ENCODE results near the gene ACP4. TPM values are rescaled to one million over a fixed set of nuclear protein-coding genes. Genes with fewer than 3 reads are reported as not detected.
"Not testable (repeated sequence)": the region's sequence is repeated elsewhere in the genome, so short reads cannot be mapped to it uniquely, and the experiment has no call there.

The ACP4 gene
- total and polyA plus RNA-seq, 2 experiments from 2014 or later: not detected

- TF ChIP-seq, protein P1, sequence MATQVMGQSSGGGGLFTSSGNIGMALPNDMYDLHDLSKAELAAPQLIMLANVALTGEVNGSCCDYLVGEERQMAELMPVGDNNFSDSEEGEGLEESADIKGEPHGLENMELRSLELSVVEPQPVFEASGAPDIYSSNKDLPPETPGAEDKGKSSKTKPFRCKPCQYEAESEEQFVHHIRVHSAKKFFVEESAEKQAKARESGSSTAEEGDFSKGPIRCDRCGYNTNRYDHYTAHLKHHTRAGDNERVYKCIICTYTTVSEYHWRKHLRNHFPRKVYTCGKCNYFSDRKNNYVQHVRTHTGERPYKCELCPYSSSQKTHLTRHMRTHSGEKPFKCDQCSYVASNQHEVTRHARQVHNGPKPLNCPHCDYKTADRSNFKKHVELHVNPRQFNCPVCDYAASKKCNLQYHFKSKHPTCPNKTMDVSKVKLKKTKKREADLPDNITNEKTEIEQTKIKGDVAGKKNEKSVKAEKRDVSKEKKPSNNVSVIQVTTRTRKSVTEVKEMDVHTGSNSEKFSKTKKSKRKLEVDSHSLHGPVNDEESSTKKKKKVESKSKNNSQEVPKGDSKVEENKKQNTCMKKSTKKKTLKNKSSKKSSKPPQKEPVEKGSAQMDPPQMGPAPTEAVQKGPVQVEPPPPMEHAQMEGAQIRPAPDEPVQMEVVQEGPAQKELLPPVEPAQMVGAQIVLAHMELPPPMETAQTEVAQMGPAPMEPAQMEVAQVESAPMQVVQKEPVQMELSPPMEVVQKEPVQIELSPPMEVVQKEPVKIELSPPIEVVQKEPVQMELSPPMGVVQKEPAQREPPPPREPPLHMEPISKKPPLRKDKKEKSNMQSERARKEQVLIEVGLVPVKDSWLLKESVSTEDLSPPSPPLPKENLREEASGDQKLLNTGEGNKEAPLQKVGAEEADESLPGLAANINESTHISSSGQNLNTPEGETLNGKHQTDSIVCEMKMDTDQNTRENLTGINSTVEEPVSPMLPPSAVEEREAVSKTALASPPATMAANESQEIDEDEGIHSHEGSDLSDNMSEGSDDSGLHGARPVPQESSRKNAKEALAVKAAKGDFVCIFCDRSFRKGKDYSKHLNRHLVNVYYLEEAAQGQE (IDR thresholded peaks at IDR 0.05; ENCODE audit: unreplicated experiment): no peak
- no peak for TF ChIP-seq STAT1 (IDR thresholded peaks at IDR 0.05; ENCODE audit: unreplicated experiment)
- TF ChIP-seq, protein P2, sequence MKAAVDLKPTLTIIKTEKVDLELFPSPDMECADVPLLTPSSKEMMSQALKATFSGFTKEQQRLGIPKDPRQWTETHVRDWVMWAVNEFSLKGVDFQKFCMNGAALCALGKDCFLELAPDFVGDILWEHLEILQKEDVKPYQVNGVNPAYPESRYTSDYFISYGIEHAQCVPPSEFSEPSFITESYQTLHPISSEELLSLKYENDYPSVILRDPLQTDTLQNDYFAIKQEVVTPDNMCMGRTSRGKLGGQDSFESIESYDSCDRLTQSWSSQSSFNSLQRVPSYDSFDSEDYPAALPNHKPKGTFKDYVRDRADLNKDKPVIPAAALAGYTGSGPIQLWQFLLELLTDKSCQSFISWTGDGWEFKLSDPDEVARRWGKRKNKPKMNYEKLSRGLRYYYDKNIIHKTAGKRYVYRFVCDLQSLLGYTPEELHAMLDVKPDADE (IDR thresholded peaks at IDR 0.05): no peak
- TF ChIP-seq EZH2 (IDR thresholded peaks at IDR 0.05; ENCODE audit: low read depth, unreplicated experiment): no peak
Observed at GRCh38 chr19:50768277-50768676, 21.9 kb upstream of the ACP4 start (continued).

DNA sequence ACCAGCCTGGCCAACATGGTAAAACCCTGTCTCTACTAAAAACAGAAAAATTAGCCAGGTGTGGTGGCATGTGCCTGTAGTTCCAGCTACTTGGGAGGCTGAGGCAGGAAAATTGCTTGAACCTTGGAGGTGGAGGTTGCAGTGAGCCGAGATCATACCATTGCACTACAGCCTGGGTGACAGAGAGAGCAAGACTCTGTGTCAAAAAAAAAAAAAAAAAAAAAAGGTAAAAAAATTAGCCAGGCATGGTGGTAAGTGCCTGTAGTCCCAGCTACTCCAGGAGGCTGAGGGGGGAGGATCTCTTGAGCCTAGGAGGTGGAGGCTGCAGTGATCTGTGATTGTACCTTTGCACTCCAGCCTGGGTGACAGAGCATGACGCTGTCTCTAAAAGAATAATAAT, 20.1 kb upstream of the ACP4 start, which contains the start of gene GPR32:
Gene GPR32 (plus strand): TSS at position 301 of the 400 bp plus-strand sequence. CDS start 137 bp downstream, outside the sequence.
- not testable (repeated sequence) for H4K20me1 ChIP-seq (replicated peaks; ENCODE audit: insufficient read depth); H3K4me3 Mint-ChIP-seq; H3K4me1 ChIP-seq (ENCODE audit: insufficient read depth); H3F3A ChIP-seq (replicated peaks; ENCODE audit: low read depth); H3K4me3 ChIP-seq; H3K79me2 ChIP-seq (replicated peaks; ENCODE audit: insufficient read depth); H3K4me2 ChIP-seq; ATAC-seq; H2AFZ ChIP-seq; H3K27ac Mint-ChIP-seq; H3K9me2 ChIP-seq (ENCODE audit: insufficient read depth); DNase-seq (ENCODE audit: low spot score); H3K36me3 ChIP-seq (ENCODE audit: insufficient read depth); H3K27ac ChIP-seq (ENCODE audit: low read depth); H3K27me3 Mint-ChIP-seq (ENCODE audit: insufficient read depth, low read depth, poor library complexity); H3K4me1 Mint-ChIP-seq
- Mint-ChIP-seq H3K36me3 (ENCODE audit: low read depth) (peaks cover 32% of the 10 kb centered on the region), H3K9me3 (peaks cover 97% of the 10 kb centered on the region)
- peaks cover 16% of the 10 kb centered on the region for H3K27me3 ChIP-seq (ENCODE audit: insufficient read depth)

- Histone ChIP-seq H3K79me2 (replicated peaks; ENCODE audit: insufficient read depth) (no peaks in the 10 kb centered on the region), H3F3A (replicated peaks; ENCODE audit: low read depth) (no peaks in the 10 kb centered on the region)
- peaks cover 97% of the 10 kb centered on the region for H3K9me3 Mint-ChIP-seq
Observed at GRCh38 chr19:50770888-50771287, 19.3 kb upstream of the ACP4 start.

More at GRCh38 chr19:50770888-50771287, 19.3 kb upstream of the ACP4 start:
- Histone ChIP-seq H3K36me3 (ENCODE audit: insufficient read depth) (no peaks in the 10 kb centered on the region), H3K9me2 (ENCODE audit: insufficient read depth) (no peaks in the 10 kb centered on the region), H3K4me1 (ENCODE audit: insufficient read depth) (no peaks in the 10 kb centered on the region), H3K27ac (ENCODE audit: low read depth) (no peak overlapping the region), H3K4me2 (no peak overlapping the region), H2AFZ (no peak overlapping the region), H3K4me3 (no peak overlapping the region), H4K20me1 (replicated peaks; ENCODE audit: insufficient read depth) (no peaks in the 10 kb centered on the region), H3K27me3 (ENCODE audit: insufficient read depth) (peaks cover 23% of the 10 kb centered on the region)
- Mint-ChIP-seq H3K27ac (no peak overlapping the region), H3K4me3 (no peak overlapping the region), H3K36me3 (ENCODE audit: low read depth) (peaks cover 31% of the 10 kb centered on the region), H3K4me1 (no peaks in the 10 kb centered on the region; the same call in 2 of the 3 replicates), H3K27me3 (ENCODE audit: insufficient read depth, low read depth, poor library complexity) (peaks cover 2% of the 10 kb centered on the region)
- no peak for ATAC-seq
- TF ChIP-seq, protein P1 (IDR thresholded peaks at IDR 0.05; ENCODE audit: unreplicated experiment): no peak
- TF ChIP-seq NANOG (IDR thresholded peaks at IDR 0.05; ENCODE audit: borderline replicate concordance): no peak
- no peak for DNase-seq (ENCODE audit: low spot score)

All from GM23338 (cell line).